ENCODE data around the gene LAMC1. TPM values are rescaled to one million over a fixed set of nuclear protein-coding genes. Genes with fewer than 3 reads are reported as not detected.

LAMC1 gene
- polyA plus RNA-seq, 1 of the 3 experiments (the other 2 are of a cell fraction): 101 TPM

- CTCF ChIA-PET: no interaction called here
- H3K36me3 ChIP-seq (replicated peaks in 1 of 2; ENCODE audit: control insufficient read depth in 1 of 2, insufficient read depth in 2 of 2, low read length in 1 of 2): no peaks in the 10 kb centered on the region
- TF ChIP-seq SIN3A (IDR thresholded peaks at IDR 0.05; ENCODE audit: borderline replicate concordance, low read depth, low read length): no peak
- TF ChIP-seq NFIC (IDR thresholded peaks at IDR 0.05; ENCODE audit: borderline replicate concordance): no peak
- TF ChIP-seq RAD21 (IDR thresholded peaks at IDR 0.05; ENCODE audit: low read length): no peak
- no peak for TF ChIP-seq ZBTB33 (IDR thresholded peaks at IDR 0.05; ENCODE audit: borderline replicate concordance, low read depth)
- no peak for TF ChIP-seq SMC3 (IDR thresholded peaks at IDR 0.05; ENCODE audit: low read depth, low read length)
- no peak for TF ChIP-seq RXRA (IDR thresholded peaks at IDR 0.05; ENCODE audit: borderline replicate concordance, low read depth)
- TF ChIP-seq POLR2AphosphoS5 (IDR thresholded peaks at IDR 0.05; ENCODE audit: low read depth, low read length): no peak
- TF ChIP-seq TEAD4 (IDR thresholded peaks at IDR 0.05; ENCODE audit: borderline replicate concordance, insufficient read depth): no peak
- no peak for TF ChIP-seq EZH2phosphoT487 (IDR thresholded peaks at IDR 0.05; ENCODE audit: borderline replicate concordance, low read depth)
- no peak for TF ChIP-seq ELF1 (IDR thresholded peaks at IDR 0.05)
- no peak for TF ChIP-seq RCOR1 (IDR thresholded peaks at IDR 0.05; ENCODE audit: low read length)
- no peak for TF ChIP-seq USF2 (IDR thresholded peaks at IDR 0.05; ENCODE audit: borderline replicate concordance, low read depth, low read length)
- no peak for TF ChIP-seq NRF1 (IDR thresholded peaks at IDR 0.05; ENCODE audit: low read depth, low read length)
- no peak for TF ChIP-seq MEF2A (IDR thresholded peaks at IDR 0.05; ENCODE audit: borderline replicate concordance, low read depth)
- H3K4me2 ChIP-seq: no peak overlapping the region
- no peaks in the 10 kb centered on the region for H4K20me1 ChIP-seq (ENCODE audit: insufficient read depth)
- no peak overlapping the region for H3K4me3 ChIP-seq (ENCODE audit: low read depth in 2 of 2, low read length in 1 of 2)
- no peak overlapping the region for H3K27ac ChIP-seq (ENCODE audit: low read depth in 2 of 2, low read length in 1 of 2)
- 85% methylated on average over 1 of the region's 1 CpG for WGBS (ENCODE audit: low lambda C conversion rate)
- H2AFZ ChIP-seq (ENCODE audit: low read depth): no peak overlapping the region
- H3K9ac ChIP-seq: no peak overlapping the region
- H3F3A ChIP-seq (replicated peaks; ENCODE audit: insufficient read depth): no peaks in the 10 kb centered on the region
- no peak for DNase-seq
- H3K9me3 ChIP-seq: no peaks in the 10 kb centered on the region
- no peaks in the 10 kb centered on the region for H3K27me3 ChIP-seq (ENCODE audit: insufficient read depth)
- no peaks in the 10 kb centered on the region for H3K79me2 ChIP-seq (ENCODE audit: insufficient read depth)
- POLR2A ChIA-PET: no interaction called here
- no peaks in the 10 kb centered on the region for H3K4me1 ChIP-seq (ENCODE audit: control insufficient read depth in 1 of 2, insufficient read depth in 2 of 2, low read depth in 1 of 2, low read length in 1 of 2)
- H3K9me2 ChIP-seq: no peaks in the 10 kb centered on the region
These were observed 37.3 kb upstream of the LAMC1 start for GRCh38 chr1:182985876-182986275.

- peak overlapping the region in 1 of 2 experiments; percentile 27; a peak in 2 of 4 replicates for H3K27ac ChIP-seq (ENCODE audit: low read depth in 2 of 2, low read length in 1 of 2)
- H3K4me2 ChIP-seq: peak overlapping the region; percentile 13; the same call in 1 of the 2 replicates
- TF ChIP-seq PBX3 (IDR thresholded peaks at IDR 0.05) (0 out of 2 replicates have a peak, but pooled peaks have one; percentile 16), TAF1 (IDR thresholded peaks at IDR 0.05; ENCODE audit: borderline replicate concordance, low read depth, low read length) (no peak), TCF12 (IDR thresholded peaks at IDR 0.05) (peak; percentile 20; the same call in 1 of the 2 replicates), GABPA (IDR thresholded peaks at IDR 0.05; ENCODE audit: low read depth) (no peak), GATA2 (CRISPR knock-in tag; IDR thresholded peaks at IDR 0.05) (no peak), EP300 (IDR thresholded peaks at IDR 0.05; ENCODE audit: borderline replicate concordance in 1 of 2, low read depth in 1 of 2, low read length in 1 of 2) (peak in 1 of 2 experiments; percentile 42; a peak in 1 of 4 replicates), FOSL2 (IDR thresholded peaks at IDR 0.05; ENCODE audit: borderline replicate concordance, low read depth) (peak; percentile 83), RXRA (IDR thresholded peaks at IDR 0.05; ENCODE audit: borderline replicate concordance, low read depth) (0 out of 2 replicates have a peak, but pooled peaks have one; percentile 18), JUND (IDR thresholded peaks at IDR 0.05) (peak; percentile 61)
- no peaks in the 10 kb centered on the region for H3K9me3 ChIP-seq
- no peaks in the 10 kb centered on the region for H3F3A ChIP-seq (replicated peaks; ENCODE audit: insufficient read depth)
- no peaks in the 10 kb centered on the region for H3K27me3 ChIP-seq (ENCODE audit: insufficient read depth)
- CTCF ChIA-PET: interaction anchor here (1.0 kb wide), 1 partner anchor 100 kb away, joined by 3 read pairs; no protein-coding TSS in a partner anchor
- H4K20me1 ChIP-seq (ENCODE audit: insufficient read depth): no peaks in the 10 kb centered on the region
- H3K36me3 ChIP-seq (replicated peaks in 1 of 2; ENCODE audit: control insufficient read depth in 1 of 2, insufficient read depth in 2 of 2, low read length in 1 of 2): no peaks in the 10 kb centered on the region
- no peaks in the 10 kb centered on the region for H3K9me2 ChIP-seq
- H3K9ac ChIP-seq: no peak overlapping the region
- H3K4me1 ChIP-seq (ENCODE audit: control insufficient read depth in 1 of 2, insufficient read depth in 2 of 2, low read depth in 1 of 2, low read length in 1 of 2): no peaks in the 10 kb centered on the region
- POLR2A ChIA-PET: no interaction called here
- H3K4me3 ChIP-seq (ENCODE audit: low read depth in 2 of 2, low read length in 1 of 2): no peak overlapping the region
- H3K79me2 ChIP-seq (ENCODE audit: insufficient read depth): no peaks in the 10 kb centered on the region
- no peak for DNase-seq
- peak overlapping the region; percentile 2; the same call in 1 of the 2 replicates for H2AFZ ChIP-seq (ENCODE audit: low read depth)
- WGBS (ENCODE audit: low lambda C conversion rate): 77% methylated on average over 7 of the region's 7 CpGs
These were observed 32.6 kb upstream of the LAMC1 start for GRCh38 chr1:182990413-182991144.

All from SK-N-SH (cell line).